ENCODE results near the gene MYH4.

Gene MYH4

DNA sequence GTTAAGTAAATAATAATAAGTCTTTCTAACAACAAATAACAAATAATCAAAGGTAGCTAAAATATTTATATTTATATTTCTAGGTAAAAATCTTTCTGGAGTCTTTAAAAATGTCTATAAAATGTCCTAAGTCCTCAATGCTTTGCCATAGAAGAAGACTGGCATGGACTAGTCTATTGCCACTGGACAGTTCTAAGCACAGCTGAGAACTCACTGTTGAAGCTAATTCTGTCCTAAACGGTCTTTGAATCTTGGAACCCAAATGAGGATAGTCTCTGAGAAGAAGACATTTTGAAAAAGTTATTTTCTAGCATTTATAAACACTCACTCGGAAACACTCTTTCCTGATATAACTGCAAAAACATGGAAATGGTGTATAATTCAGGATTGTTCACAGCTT lies 48.1 kb downstream of the MYH4 start:
- DNase-seq: no peak

DNA sequence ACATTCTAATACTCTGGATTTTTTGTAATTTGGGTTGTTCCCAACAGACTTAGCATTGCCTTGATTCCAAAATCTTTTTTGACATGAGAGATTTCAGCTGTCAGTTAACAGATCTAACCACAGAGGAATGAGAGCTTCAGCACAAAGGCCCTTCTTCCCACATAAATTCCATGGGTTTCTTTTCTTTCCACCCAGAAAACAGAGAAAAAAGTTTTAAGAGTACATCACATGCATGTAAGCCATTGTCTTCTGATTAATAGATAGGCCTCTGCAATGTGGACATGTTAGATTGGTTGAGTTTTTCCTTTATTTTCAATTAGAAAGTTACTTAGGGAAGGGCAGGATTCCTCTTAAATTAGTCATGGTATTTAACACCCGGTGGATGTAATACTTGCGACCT lies 48.5 kb downstream of the MYH4 start:
- no peak for DNase-seq

GRCh38 chr17:10417431-10417830 lies 51.9 kb downstream of the MYH4 start:
- no peak for DNase-seq

GRCh38 chr17:10415161-10415560 lies 54.2 kb downstream of the MYH4 start:
- DNase-seq: no peak

- DNase-seq: no peak
Measured at GRCh38 chr17:10403589-10403988, 65.8 kb downstream of the MYH4 start.

GRCh38 chr17:10398352-10398751 lies 71.0 kb downstream of the MYH4 start:
- no peak for DNase-seq

DNA sequence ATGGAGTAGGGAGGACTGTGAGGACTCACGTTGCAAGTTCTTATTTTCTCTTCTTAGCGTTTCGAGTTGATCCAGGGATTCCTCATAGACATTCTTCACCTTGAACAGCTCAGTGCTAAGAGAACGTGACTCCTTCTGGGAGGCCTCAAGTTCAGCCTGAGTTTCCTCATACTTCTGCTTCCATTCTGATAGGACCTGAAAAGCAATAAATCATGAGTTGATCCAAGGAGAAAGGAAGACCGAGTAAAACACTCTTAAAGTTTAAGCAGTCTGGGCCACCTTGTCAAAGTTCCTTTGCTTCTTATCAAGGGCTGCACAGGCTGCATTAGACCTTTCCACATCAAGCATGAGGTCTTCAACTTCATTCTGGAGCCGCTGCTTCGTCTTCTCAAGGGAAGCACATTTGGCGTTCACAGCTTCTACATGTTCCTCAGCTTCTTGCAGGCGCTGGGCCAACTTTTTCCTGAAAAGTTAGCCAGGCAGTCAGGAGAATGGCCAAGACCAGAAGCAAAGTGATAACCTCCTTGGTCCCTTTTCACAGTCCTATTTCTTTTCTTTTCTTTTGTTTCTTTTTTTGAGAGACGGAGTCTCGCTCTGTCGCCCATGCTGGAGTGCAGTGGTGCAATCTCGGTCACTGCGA lies 72.7 kb downstream of the MYH4 start:
- no peak for DNase-seq

GRCh38 chr17:10394201-10394887 lies 75.0 kb downstream of the MYH4 start:
- DNase-seq: no peak

Measured in NCI-H146 (cell line).